Right atrium auricular region (tissue), 2 donors: Measurements from ENCODE around the gene GDAP2. TPM values are rescaled to one million over a fixed set of nuclear protein-coding genes. Genes with fewer than 3 reads are reported as not detected.
"Not testable (repeated sequence)": the region's sequence is repeated elsewhere in the genome, so short reads cannot be mapped to it uniquely, and the experiment has no call there.

Source experiments
- DNase-seq: peaks from one replicate; pipeline ENCODE4 v3.0.0-alpha.2; 2019; ENCODE audit warnings: low spot score
- H3K27ac ChIP-seq, 2 donors: fragments of 200-600 bp; sonication (generic); 1 replicate in 1 of 2; 2 replicates in 1 of 2; pipeline ENCODE4 v1.5.1; 2016 to 2019
- H3K27me3 ChIP-seq, 2 donors: fragments of 200-600 bp; sonication (generic); one replicate each; pipeline versions ENCODE4 v1.5.1 to v1.6.0; 2017 to 2019
- H3K36me3 ChIP-seq: fragments of 200-600 bp; sonication (generic); one replicate; pipeline ENCODE4 v1.5.1; 2016
- H3K4me1 ChIP-seq, 2 donors: fragments of 200-600 bp; sonication (generic); one replicate each; pipeline versions ENCODE4 v1.5.1 to v1.6.0; 2017 to 2019
- H3K4me3 ChIP-seq, 2 donors: fragments of 200-600 bp; sonication (generic); 1 replicate in 1 of 2; 2 replicates in 1 of 2; pipeline ENCODE4 v1.5.1; 2017 to 2019; ENCODE audit warnings: mild to moderate bottlenecking in 1 of 2, moderate library complexity in 1 of 2
- H3K9me3 ChIP-seq, 2 donors: fragments of 200-600 bp; sonication (generic); one replicate each; pipeline ENCODE4 v1.5.1; 2019
- total RNA-seq, 2 donors: library from RNA; depleted of rRNA; stranded (reverse); fragments of >200 nt; gene quantifications; one replicate each; pipeline ENCODE4 v1.1.0, GENCODE V29; 2016
- TF ChIP-seq, protein P1 (sequence below), 2 donors: fragments of 200-600 bp; sonication (generic); IDR thresholded peaks; one replicate each; pipeline ENCODE4 v1.5.1; 2019; ENCODE audit warnings: antibody characterized with exemption in 2 of 2

The GDAP2 gene
- total RNA-seq, 2 donors from 2014 or later = 13.2 to 13.4 TPM

DNA sequence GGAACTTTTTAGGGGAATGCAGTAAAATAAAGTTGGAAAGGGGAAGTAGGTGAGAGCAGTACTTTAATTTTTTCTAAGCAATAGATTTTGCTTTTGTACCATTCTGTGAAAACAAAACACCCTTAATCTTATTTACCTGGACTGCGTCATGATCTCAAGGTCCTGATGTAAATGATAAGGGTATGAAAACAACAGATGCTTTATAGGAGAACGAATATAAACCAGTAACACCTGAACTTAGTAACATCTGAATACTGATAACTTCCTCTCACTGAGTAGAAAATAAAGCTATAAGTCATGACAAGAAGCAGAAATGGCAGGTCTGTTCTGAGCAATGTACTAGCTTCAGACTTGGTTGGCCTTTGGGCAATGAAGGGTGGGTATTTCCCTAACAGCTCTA lies 77.7 kb downstream of the GDAP2 start:
- Histone ChIP-seq H3K27me3 (no peaks in the 10 kb centered on the region), H3K36me3 (no peaks in the 10 kb centered on the region), H3K27ac (no peak overlapping the region), H3K4me1 (no peaks in the 10 kb centered on the region), H3K4me3 (no peak overlapping the region), H3K9me3 (no peaks in the 10 kb centered on the region)
- no peak for DNase-seq
- TF ChIP-seq, protein P1, sequence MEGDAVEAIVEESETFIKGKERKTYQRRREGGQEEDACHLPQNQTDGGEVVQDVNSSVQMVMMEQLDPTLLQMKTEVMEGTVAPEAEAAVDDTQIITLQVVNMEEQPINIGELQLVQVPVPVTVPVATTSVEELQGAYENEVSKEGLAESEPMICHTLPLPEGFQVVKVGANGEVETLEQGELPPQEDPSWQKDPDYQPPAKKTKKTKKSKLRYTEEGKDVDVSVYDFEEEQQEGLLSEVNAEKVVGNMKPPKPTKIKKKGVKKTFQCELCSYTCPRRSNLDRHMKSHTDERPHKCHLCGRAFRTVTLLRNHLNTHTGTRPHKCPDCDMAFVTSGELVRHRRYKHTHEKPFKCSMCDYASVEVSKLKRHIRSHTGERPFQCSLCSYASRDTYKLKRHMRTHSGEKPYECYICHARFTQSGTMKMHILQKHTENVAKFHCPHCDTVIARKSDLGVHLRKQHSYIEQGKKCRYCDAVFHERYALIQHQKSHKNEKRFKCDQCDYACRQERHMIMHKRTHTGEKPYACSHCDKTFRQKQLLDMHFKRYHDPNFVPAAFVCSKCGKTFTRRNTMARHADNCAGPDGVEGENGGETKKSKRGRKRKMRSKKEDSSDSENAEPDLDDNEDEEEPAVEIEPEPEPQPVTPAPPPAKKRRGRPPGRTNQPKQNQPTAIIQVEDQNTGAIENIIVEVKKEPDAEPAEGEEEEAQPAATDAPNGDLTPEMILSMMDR (IDR thresholded peaks at IDR 0.05) = no peak

DNA sequence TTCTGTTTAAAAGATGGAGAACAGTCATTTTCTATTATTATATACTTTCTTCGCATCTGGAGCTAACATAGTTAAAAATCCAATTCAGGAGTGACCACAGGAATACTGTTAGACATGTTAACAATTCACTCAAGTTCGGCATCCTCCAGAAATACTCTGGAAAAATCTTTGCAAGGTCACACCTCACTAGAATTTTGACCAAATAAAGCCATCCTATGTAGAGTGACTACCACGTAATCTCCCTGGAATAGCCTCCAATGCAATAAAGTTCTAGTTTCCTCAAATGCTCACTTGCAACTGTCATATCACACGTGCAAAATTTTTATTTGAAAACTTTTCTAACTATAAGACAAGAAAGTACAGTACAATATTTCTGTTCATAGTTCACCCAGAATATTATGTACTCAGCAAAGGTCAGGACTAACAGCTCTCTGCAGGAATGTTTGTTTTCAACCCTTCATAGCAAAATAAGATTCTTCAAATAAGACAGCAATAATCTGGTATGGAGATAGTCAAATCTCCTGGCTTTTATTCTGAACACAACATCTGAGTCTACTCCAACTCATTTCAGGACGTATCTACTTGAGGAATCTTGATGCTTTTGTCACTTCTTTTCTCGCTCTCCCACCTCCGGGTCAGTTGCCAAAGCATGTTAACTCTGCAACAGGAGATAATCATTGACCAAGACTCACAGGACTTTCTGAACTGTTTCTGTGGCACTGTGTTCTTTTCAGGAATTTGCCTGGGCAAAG lies 82.6 kb downstream of the GDAP2 start:
- Histone ChIP-seq H3K9me3 (peaks cover 0 to 14% of the 10 kb centered on the region in 2 donors), H3K27ac (no peak overlapping the region), H3K4me3 (no peak overlapping the region), H3K27me3 (no peaks in the 10 kb centered on the region), H3K4me1 (no peaks in the 10 kb centered on the region), H3K36me3 (peaks cover 2% of the 10 kb centered on the region)
- DNase-seq = no peak
- TF ChIP-seq, protein P1 (IDR thresholded peaks at IDR 0.05) = no peak

DNA sequence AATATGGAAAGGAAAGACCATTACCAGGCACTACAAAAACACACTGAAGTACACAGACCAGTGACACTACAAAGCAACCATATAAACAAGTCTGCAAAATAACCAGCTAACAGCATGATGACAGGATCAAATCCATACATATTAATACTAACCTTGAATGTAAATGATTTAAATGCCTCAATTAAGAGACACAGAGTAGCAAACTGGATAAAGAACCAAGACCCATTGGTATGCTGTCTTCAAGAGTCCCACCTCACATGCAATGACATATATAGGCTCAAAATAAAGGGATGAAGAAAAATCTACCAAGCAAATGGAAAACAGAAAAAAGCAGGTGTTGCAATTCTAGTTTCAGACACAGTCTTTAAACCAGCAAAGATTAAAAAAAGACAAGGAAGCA lies 84.9 kb downstream of the GDAP2 start:
- not testable (repeated sequence) for H3K36me3 ChIP-seq, H3K4me1 ChIP-seq, H3K4me3 ChIP-seq, DNase-seq, H3K27ac ChIP-seq, H3K27me3 ChIP-seq
- peaks cover 0 to 14% of the 10 kb centered on the region in 2 donors for H3K9me3 ChIP-seq

DNA sequence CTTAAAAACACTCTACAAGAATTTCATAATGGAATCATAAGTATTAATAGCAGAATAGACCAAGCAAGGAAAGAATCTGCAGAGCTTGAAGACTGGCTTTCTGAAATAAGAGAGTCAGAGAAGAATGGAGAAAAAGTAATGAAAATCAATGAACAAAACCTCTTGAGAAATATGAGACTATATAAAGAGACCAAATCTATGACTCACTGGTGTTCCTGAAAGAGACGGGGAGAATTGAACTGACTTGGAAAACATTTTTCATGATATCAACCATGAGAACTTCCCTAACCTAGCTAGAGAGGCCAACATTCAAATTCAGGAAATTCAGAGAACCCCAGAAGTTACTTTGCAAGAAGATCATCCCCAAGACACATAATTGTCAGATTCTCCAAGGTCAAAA lies 85.6 kb downstream of the GDAP2 start:
- no peaks in the 10 kb centered on the region for H3K4me1 ChIP-seq
- no peak overlapping the region for H3K4me3 ChIP-seq
- no peak for DNase-seq
- H3K27me3 ChIP-seq = no peaks in the 10 kb centered on the region
- TF ChIP-seq, protein P1 (IDR thresholded peaks at IDR 0.05) = no peak
- peaks cover 0 to 14% of the 10 kb centered on the region in 2 donors for H3K9me3 ChIP-seq
- H3K36me3 ChIP-seq = peaks cover 5% of the 10 kb centered on the region
- no peak overlapping the region for H3K27ac ChIP-seq

DNA sequence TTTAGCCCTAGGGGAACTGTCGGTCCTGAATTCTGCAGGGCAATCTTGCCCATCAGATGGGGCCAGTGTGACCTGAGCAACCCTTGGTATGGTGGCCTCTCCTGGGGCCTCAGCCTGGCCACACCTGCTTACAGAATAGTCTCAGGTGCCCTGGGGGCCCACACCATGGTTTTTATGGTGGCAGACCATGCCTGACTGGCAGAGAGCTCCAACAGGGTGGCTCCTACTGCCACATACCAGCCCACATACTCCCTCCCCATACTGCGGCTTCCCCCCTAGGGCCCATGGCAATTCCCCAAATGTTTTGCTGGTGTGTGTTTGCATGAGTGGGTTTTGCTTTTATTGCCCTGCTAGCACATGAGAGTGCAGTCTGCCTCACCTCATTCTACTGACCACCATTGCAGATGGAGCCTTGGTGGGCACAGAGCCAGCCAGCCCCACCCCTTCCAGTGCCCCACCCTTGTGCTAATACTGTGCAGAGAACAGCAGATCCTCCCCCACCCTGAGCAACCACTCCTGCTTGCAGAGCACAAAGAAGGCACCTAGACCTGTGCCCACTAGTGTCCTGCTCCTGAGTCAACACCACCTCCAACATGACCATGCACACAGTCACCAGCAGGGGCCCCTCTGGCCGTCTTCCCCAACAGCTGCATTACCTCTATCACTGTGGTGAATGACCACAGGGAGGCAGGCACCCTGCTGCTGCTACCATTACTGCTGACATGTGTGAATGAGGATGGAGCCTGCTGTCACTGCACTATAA lies 86.8 kb downstream of the GDAP2 start:
- Histone ChIP-seq H3K4me3 (no peak overlapping the region), H3K9me3 (peaks cover 0 to 14% of the 10 kb centered on the region in 2 donors)
- no peak for DNase-seq

More for the DNA sequence above, 86.8 kb downstream of the GDAP2 start:
- Histone ChIP-seq H3K36me3 (peaks cover 5% of the 10 kb centered on the region), H3K27ac (no peak overlapping the region), H3K27me3 (no peaks in the 10 kb centered on the region), H3K4me1 (no peaks in the 10 kb centered on the region)
- TF ChIP-seq, protein P1 (IDR thresholded peaks at IDR 0.05) = no peak
